HG03354 (cell line): Measurements from ENCODE around the gene LPO.

Experiments
- ATAC-seq: cut with Tn5 transposase; IDR thresholded peaks from one replicate; pipeline ENCODE4 v1.9.1; 2021; ENCODE audit warnings: mild to moderate bottlenecking; ENCODE audit not compliant: unreplicated experiment, poor library complexity, severe bottlenecking

Gene LPO

DNA sequence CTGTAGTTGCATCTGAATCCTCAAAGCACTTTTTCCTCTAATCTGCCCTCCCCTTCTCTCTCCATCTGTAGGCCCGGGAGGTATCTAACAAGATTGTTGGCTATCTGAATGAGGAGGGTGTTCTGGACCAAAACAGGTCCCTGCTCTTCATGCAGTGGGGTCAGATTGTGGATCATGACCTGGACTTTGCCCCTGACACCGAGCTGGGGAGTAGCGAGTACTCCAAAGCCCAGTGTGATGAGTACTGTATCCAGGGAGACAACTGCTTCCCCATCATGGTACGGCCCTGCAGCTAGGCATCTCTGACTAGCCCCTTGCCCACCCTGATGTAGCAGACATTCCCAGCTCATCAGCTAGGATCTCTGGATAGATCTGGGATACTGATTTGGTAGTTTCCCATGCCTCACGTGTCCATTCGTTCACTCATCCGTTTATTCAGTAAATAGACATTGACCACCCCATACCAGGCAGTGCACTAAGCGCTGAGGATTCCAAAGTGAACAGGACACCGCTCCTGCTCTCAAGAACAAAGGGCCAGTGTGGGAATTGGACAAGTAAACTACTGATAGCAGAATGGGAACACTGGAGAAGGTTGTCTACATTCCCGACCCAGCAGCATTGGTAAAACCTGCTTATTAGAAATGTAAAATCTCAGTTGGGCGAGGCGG, 12.1 kb downstream of the LPO start:
- ATAC-seq = no peak

DNA sequence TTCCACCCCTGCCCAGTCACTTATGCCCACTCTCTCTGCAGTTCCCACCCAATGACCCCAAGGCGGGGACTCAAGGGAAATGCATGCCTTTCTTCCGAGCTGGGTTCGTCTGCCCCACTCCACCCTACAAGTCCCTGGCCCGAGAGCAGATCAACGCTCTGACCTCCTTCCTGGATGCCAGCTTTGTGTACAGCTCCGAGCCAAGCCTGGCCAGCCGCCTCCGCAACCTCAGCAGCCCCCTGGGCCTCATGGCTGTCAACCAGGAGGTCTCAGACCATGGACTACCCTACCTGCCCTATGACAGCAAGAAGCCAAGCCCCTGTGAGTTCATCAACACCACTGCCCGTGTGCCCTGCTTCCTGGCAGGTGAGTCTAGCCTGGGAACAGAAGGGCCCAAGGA, 13.8 kb downstream of the LPO start:
- ATAC-seq = no peak

DNA sequence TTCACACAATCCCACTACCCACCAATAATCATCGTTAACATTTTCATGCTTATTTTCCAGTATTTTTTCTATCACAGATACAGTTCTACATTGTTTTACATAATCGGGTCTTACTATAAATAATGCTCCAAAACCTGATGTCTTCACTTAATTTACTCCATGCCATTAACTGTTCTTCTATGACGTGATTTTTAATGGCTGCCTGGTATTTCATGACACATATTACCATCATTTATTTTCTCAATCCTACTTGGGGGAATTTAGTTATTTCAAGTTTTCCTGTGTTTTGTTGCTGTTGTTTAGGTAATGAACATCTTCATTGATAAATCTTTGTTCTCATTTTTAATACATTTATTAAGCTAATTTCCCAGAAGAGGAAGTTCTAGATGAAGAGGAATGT, 14.7 kb downstream of the LPO start:
- ATAC-seq = no peak

DNA sequence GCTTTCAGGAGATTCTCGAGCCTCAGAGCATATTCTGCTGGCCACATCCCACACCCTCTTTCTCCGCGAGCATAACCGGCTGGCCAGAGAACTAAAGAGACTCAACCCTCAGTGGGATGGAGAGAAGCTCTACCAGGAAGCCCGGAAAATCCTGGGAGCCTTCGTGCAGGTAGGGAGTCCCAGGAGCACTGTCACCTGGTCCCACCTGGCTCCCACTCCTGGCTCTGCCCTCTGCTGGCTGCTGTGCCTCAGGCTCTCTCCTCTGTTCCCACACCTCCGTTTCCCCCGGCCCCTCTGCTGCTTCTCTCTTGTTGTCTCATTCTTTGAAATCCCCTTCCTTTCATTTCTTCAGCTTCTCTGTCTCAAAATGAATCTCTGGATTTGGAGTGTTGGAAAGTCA, 16.4 kb downstream of the LPO start:
- no peak for ATAC-seq

DNA sequence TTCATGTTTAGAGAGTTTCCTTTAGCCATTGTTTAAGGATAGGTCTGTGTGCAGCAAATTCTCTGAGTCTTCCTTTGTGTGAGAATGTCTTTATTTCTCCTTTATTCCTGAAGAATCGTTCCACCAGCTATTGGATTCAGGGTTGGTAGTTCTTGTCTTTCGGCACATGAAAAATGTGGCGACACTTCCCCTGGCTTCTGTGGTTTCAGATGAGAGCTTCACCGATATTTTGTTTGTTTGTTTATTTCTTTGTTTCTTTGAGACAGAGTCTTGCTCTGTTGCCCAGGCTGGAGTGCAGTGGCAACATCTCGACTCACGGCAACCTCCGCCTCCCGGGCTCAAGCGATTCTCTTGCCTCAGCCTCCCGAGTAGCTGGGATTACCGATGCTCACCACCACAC, 23.8 kb downstream of the LPO start:
- ATAC-seq = no peak

DNA sequence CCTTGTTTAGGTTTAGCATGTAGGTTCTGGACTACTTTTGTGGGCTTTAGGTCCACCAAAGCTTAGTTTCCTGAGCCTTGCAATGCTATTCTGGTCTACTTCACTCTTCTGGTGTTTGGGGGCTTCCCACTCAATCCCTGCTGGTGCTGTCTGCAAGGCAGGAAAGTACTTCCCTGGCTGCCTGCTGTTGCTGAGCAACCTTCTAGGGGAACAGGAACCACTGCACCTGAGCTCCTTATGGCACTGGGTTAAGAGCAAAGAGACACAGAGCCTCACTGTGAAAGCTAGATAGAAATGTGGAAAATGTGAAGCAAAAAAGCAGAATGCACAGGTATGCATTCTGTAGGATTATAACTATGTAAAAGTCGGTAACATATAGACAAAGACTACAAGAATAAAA, 25.4 kb downstream of the LPO start:
- no peak for ATAC-seq

DNA sequence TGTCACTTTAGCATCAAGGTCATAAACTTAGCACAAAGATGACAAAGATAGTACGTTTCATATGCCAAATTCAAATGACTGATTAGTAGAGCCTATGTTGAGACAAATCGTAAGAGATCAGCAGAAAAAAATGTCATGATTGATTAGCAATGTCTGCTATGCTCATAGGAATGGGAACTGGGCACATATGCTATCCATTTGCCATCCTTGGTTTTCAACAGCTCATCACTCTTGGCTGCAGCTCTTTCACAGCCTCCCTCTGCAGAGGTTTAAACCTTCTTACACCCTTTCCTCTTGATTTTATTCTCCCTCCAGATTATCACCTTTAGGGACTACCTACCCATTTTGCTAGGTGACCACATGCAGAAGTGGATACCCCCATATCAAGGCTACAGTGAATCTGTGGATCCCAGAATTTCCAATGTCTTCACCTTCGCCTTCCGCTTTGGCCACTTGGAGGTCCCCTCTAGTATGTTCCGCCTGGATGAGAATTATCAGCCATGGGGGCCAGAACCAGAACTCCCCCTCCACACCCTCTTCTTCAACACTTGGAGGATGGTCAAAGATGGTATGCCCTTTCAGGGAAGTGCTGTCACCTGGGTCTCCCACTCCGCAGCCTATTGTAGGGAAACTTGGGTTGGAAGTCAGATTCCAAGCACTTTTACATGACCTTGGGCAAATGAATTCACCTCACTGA, 26.2 kb downstream of the LPO start:
- ATAC-seq = no peak

DNA sequence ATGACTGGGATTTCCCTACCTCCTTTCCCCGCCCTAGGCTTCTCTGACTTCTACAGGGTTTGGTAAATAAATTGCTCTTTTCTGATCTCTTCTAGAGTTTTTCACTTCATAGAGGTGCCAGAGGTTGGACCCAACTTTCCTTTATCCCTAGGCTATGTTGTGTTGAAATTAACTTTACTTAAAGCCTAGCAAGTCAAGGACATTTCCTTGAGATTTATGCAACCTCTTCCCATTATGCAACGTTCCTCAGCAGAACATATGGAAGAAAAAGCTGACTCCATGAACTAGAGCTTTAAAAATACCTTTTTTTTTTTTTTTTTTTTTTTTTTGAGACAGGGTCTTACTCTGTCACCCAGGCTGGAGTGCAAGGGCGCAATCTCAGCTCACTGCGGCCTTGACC, 26.9 kb downstream of the LPO start:
- no peak for ATAC-seq

DNA sequence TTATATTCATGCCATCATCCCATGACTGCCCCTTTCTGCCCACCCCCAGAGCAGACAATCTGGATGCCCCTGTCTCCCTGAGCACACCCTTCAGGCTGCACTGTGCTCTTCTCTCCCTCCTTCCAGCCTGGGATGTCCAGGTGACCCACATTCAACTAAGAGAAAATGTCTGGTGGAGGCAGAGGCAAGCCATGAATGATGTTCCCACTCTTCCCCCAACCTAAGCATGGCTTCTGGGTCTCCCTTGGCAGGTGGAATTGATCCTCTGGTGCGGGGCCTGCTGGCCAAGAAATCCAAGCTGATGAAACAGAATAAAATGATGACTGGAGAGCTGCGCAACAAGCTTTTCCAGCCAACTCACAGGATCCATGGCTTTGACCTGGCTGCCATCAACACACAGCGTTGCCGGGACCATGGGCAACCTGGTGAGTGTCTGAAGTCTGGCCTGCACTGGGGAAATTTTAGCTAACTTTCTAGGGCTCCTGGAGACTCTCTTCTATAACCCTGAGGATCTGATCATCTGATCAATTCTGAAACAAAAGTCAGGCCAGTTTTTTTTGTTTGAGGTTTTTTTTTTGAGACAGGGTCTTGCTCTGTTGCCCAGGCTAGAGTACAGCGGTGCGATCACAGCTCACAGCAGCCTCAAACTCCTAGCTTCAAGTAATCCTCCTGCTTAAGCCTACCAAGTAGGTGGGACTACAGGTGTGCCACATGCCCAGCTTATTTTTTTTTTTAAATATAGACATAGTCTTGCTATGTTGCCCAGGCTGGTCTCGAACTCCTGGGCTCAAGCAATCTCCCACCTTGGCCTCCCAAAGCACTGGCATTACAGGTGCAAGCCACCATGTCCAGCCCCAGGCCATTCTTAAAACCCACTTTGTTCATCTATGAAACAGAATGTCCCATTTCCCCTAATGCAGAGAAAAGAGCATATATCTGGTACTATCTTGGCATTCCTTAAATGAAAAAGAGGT, 27.8 kb downstream of the LPO start:
- no peak for ATAC-seq

DNA sequence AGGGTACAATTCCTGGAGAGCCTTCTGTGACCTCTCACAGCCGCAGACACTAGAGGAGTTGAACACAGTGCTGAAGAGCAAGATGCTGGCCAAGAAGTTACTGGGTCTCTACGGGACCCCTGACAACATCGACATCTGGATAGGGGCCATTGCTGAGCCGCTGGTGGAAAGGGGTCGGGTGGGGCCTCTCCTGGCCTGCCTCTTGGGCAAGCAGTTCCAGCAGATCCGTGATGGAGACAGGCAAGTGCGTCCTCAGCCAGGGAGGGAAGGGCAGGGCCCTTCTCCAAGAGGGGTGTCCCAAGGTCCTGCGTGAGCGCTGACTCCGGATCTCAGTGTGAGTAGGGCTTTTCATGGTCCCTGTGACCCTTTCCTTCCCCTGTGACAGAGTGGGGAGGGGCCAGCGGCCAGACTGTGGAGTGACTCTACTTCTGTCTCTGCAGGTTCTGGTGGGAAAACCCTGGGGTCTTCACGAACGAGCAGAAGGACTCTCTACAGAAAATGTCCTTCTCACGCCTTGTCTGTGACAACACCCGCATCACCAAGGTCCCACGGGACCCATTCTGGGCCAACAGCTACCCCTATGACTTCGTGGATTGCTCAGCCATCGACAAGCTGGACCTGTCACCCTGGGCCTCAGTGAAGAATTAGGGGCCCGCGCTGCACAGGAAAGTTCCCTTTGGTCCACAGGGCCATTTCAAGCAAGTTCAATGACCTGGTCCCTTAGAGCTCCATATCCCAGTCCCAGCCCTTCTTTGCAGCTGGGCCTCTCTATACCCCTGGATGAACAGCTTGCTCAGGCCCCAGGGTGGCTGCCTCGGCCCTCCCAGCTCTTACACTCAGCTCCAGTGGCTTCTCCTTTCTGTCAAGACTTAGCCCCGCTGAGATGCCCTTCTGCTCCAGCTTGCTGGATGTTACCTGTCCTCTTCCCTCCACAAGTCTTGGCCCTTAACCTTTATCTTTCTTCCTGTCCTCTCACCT, 29.3 kb downstream of the LPO start:
- ATAC-seq = no peak

DNA sequence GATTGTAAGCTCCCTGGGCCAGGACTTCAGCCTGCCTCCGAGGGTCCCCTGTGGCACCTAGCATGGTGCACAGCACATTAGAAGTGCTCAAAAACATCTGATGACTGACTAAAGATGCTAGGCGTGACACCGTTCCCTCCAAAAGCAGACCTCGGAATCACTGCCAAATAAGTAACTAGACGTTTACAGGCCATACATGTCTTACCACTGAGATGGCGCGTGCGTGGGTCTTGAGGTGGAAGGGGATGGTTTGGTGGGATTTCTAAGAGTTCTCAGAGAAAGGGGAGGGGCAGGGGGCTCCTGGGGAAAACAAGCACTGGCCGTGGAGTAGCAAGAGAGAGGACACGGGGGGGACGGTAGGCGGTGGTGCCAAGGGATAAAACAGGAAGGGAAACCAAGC, 29.9 kb downstream of the LPO start:
- ATAC-seq = no peak

DNA sequence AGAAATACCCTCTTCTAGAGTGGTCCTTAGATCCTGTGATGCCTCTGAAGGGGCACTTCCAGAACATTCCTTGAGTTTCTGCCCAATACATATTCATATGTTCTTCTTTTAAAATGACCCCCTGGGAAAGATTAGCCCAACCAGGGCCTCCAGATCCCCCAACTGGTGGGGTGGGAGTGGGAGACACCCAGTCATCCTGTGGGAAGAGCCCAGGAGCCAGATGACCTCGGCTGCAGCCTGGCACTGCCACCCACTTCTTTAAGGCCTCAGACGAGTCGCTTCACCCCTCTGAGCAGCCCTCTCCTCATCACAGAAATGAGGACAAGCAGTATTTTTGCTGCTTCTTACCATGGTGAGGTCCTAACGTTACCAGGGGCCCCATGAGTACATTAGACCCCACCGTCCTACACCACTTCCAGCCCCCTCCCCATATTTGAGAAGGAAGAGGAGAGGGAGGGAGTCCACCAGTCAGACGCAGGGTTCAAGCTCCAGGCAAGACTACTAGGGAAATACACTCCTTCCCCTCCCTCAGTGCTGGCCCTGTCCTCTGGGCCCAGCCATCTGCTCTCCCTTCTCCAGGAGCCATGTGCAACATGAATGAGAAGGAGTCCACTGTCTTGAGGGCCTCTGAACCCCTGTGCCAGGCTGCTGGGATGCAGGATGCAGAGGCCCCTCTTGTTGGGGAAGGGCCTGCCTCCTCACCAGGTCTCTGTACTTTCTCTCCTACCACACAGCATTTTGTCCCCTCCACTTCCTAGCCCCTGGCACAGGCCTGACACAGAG, 30.6 kb downstream of the LPO start:
- no peak for ATAC-seq

DNA sequence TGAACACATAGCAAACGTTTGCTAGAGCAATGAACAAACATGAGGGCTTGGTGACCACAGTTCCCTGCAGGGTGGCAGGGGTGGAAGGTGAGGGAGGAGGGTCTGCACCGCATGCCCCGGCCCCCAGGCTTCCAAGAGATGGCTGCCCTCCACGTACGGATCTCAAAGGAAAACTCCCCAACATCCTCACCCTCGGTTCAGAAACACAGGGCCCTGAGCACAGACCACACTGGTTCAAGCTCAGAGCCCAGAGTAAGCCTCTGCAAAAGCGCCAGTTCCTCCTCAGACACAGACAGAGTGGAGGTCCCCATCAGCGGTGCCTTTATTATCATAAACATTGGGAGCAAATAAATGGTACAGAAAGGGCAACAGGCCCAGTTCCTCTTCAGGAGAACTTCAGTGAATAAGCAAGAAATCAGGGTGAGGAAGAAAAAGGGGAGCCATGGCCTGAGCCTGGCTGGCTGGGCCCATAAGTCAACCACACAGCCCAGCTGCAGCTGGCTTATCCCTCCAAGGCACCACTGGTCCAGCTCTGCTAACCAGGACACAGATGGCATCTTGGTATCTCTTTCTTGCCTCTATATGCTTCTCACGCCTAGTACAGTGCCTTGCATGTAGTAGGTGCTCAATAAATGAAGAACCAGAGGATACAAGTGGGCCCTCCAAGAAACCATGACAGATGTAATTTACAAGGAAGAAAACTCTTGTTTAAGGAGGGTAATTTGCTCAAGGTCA, 31.3 kb downstream of the LPO start:
- no peak for ATAC-seq

DNA sequence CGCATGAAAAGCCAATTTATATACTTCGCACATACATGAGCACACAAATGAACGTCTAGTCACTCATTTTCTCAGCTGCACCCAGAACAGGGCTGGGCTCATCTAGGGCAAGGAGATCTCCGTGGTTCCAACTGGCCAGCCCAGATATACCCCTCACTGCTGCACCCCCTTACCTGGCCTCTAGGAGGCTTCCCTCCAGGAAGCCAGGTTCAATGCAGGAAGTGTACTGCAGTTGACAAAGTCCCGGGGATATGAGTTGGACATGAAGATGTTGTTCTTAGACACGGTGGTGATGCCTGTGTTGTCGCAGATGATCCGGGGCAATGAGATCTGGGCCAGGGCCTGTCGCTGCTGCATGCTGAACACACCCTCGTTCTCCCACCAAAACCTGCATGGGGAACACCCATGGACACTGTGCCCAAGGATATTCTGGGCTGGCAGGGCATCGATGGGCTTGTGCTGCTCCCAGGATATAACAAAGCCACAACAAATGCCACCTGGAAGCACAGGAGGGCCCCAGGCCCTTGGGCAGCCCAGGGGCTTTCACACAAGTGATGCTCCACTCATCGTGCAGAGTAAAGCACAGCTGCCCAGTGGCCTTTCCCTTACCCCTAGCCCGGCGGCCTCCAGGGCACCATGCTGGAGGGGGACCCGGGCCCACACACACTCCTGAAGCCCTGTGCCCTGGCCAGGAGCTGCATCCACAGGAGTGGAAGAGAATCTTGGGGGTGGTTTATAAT, 32.3 kb downstream of the LPO start:
- ATAC-seq = no peak

DNA sequence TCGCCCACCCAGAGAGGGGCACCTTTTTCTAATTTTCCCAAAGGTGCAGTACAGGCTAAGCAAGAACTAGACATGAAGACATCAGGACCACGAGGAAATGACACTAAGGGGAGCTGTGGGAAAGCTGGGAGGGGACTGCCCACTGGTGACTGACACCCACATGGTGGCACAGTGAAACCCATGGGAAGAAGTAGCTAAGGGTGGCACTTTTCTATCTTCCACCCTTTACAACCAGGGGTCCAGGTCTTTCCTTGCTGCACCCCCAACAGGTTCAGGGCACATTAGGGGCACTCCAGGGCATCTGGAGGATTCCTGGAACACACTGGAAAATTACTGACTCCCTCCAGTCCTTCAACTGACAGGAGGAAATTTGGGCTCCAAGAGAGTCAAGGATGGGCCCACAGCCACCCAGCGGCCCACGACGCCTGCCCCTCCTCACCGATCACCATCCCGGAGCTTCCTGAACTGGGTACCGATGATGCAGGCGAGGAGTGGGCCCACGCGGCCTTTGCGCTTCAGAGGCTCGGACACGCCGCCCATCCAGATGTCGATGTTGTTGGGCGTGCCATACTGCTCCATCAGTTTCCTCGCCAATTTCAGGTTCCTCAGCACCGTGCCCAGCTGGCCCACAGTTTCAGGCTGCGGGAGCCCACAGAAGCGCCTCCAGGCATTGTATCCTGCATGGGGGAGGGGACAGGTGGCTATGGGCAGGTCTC, 33.0 kb downstream of the LPO start:
- ATAC-seq = no peak

DNA sequence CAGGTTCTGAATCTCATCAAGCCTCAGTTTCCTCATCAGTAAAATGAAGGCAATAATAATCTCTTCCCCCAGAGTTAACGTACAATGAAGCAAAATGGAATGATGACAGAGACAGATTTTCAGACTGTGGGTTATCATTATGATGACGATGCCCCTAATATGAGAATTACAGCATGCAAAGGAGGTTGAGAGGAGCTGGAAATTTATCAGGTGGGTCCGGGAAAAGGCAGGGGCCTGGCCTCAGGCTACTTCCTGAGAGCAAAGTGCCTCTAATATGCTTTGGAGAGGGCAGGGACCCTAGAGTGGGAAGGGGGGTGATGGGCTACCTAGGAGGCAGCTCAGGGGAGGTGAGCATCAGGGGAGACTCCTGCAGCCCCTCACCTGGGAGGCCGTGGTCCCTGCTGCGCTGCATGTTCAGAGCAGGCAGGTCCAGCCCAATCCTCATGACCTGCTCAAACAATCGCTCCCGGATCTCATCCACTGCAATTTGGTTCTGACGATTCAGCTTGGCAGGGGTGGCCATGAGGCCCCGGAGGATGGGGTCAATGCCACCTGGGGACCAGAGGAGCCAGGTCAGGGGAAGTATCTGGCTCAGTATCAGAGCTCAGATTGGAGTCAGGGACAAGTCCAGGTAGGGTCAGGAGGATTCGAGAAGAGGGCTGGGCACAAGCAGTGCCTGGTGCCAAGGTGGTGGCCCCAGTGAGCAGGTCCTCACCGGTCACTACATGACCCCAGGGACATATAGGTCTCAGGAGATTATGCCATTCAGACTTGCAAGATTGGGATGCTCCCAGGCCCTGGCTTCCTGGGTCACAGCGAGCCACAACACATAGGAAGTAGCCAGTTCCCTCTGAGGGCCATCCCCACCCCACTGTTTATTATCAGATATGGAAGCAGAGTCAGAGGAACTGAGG, 34.2 kb downstream of the LPO start:
- ATAC-seq = no peak
